CD1c-positive myeloid dendritic cell (primary cell): ENCODE measurements around the gene TRDMT1.

Experiments used
- DNase-seq: peaks from one replicate; pipeline ENCODE4 v3.0.0-alpha.2; 2016; ENCODE audit errors: extremely low spot score

Gene TRDMT1

GRCh38 chr10:17210361-17210760 is 8.9 kb upstream of the TRDMT1 start:
- DNase-seq = no peak

DNA sequence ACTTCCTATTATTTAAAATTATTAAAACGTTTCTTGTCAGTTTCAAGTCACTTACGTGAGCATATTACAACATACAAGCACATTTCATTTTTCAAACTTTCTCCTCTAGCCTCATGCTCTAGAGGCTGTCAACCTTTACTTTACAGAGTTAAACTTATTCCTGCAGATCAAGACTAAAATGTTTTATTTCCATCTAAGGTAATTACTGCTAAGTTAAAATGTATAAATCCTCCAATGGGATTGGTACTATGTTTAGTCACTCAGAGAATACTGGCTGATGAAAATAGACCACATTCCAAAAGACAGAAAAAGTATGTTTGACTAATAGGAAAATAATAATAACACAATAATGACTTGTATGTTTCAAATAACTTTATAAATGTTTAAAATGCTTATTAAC is 8.4 kb upstream of the TRDMT1 start:
- DNase-seq = no peak

GRCh38 chr10:17209302-17209701 is 7.8 kb upstream of the TRDMT1 start:
- no peak for DNase-seq

GRCh38 chr10:17208476-17208875 is 7.0 kb upstream of the TRDMT1 start:
- DNase-seq = peak; percentile 28

DNA sequence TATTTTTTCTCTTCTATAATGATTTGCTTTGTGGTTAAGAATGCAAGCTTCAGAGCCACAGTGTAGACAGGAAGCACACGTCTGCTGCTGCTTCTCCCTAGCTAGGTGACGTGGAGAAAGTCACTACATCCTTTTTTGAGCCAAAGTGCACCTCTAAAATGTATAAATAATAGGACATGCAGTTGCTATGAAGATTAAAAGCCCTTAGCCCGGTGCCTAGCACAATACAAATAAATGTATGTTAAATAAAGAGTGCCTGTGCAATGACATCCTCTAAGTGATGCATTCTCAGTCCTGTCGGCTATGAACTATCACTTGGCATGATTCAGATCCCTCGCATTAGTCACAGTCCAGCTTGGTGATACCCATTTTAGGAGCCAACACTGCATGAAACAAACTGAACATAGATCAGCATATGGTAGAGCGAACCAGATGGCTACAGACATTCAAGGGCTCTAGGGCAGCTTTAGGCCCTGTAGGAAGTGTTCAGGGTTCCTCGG is 4.8 kb upstream of the TRDMT1 start:
- peak; percentile 84 for DNase-seq

DNA sequence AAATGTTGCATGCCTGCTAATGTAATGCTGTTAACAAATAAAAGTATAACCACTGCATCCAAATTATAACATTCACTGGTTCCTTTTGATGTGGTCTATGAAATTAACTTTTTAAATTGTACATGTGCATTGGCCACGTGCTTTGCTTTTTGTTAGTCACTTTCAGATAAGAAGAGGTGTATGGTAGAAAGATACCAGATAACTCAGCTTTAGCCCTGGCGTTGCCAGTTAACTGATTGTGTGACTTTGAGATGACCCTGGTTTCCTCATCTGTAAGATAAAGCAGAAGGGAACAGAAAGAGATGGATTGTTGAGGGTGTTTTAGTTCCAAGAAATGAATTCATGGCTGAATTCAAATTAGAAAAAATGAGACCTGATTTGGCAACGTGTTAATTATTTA is 1.9 kb upstream of the TRDMT1 start:
- no peak for DNase-seq

DNA sequence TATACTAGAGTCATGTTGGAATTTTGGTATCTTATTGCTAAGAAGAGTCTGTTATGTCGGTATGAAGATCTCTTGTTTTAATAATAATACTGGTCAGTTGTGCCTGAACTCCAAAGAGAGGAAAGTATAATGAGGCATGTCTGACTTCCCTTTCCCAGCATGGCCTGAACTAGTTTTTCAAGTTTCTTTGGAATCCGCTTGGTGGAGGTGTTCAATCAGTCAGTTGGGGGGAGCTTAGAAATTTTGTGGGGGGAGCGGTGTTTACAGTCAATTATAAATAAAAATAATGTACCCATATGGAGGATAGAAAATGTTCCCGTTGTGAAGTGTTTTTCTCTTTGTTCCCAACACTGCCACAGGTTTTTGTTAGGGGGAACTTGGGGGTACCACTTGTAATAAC is 1.5 kb upstream of the TRDMT1 start:
- no peak for DNase-seq

GRCh38 chr10:17202506-17202905 is 1.0 kb upstream of the TRDMT1 start:
- no peak for DNase-seq

DNA sequence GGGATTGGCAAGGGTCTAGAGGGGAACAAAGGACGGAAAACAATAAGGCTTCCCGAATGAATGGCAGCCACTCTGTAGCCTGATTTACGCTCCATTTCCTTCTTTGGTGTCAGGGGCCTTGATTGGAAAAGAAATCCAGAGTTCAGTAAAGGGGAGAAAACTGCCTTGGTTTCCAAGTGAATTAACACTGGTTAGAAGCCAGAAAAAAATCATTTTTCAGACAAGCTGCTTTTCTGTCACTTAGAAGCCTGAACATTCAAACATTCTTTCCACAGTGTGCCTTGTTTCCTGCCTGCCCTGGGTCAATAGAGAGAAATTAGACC is 283 bp upstream of the TRDMT1 start:
- no peak for DNase-seq

DNA sequence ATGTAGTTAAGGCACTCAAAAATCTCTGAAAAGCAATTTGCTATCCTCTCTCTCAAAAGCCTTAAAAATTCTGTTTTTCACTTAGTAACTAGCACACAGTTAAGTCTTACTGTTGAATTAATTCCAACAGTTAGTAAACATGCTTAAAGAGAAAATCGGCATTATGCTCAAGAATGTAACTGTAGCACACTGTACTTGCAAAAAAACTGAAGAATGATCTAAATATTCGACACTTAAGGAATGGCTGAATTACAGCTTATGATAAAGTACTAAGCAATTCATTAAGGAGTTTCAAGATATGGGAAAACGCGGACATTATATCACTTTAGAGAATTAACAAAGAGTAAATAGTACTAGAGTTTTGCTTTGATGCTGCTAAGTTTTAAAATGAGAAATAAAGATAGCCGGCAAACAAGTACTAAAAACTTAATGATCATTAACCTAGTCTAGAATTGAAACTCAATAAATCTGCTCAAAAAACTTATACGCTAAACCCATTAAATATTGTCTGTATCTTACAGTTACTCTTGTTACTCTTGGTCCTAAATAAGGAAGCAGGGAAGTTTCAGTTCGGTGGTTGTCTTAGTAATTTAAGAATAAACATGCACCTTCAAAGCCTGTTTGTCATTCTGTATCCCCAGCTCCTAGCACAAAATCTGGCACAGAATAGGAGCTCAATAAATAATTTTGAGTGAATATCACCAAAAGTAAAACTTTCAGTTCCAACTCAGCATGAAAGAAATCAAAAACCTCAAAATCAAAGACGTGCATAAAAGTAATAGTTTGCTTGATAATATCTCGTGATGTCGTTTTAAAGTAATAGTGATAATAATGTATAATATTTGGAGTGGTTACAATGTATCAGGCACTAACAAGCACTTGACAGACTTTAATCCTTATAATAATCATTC is 1.2 kb downstream of the TRDMT1 start:
- peak; percentile 83 for DNase-seq

GRCh38 chr10:17199351-17199804 is 2.1 kb downstream of the TRDMT1 start:
- peak; percentile 26 for DNase-seq

DNA sequence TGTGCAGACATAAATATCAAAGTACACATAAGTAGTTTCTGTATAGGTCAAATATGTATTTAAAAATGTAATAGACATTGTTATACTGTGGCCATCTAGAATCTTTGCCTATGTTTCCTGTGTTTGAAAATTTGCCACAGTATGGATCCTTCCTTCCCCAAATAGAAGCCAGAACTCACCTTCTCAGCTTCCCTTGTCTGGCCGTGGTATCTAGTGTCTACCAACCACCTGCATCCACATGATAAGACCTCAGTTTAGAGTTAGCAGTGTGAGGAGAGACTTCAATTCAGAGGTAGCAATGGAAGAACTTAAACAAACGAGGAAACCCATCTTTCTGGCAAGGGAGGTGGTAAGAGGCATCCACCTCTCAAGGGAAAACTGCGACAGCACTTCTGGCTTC is 4.9 kb downstream of the TRDMT1 start:
- no peak for DNase-seq

DNA sequence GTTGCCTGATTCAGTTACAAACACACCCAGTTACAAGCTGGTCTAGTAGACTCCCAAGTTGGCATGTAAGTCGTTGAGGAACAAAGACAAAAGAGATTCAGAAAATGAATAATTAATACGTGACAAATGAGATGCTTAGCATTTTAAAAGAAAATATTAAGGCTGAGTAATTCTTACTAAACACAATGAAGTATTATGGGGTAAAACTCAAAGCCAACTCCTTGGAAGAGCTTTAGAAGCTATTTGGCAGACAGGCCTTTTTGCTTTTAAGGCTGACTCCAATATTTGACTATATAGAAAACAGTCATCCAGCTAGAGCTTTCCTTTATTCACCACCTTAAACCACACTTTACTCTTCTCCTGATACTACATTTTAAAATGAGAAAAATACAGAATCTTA is 5.4 kb downstream of the TRDMT1 start:
- DNase-seq = no peak

DNA sequence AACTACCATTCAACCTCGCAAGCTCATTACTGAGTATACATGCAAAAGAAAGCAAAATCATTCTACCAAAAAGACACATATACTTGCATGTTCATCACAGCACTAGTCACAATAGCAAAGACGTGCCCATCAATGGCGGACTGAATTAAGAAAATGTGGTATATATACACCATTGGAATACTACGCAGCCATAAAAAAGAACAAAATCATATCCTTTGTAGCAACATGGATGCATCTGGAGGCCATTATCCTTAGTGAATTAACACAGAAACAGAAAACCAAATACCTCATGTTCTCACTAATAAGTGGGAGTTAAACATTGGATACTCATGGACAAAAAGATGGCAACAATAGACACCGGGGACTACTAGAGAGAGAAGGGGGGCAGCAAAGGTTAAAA is 6.4 kb downstream of the TRDMT1 start:
- no peak for DNase-seq

GRCh38 chr10:17190602-17191001 is 10.9 kb downstream of the TRDMT1 start:
- DNase-seq = no peak

- no peak for DNase-seq
These were observed 12.8 kb downstream of the TRDMT1 start for GRCh38 chr10:17188644-17189172.

- no peak for DNase-seq
These were observed 15.6 kb downstream of the TRDMT1 start for GRCh38 chr10:17185873-17186272.

DNA sequence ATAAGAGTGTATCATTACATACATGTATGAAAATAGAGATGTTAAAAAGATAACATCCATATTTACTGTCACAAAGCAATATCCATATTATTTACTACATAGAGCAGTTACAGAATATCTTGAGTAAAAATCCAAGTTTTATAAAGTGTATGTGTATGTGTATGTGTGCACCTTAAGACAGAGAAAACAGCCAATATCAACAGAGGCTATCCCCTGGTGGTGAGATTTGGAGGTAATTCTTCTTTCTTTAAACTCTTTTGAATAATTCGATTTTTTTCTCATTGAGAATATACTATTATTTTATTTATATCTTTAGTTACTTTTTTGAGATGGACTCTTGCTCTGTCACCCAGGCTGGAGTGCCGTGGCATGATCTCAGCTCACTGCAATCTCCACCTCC is 18.4 kb downstream of the TRDMT1 start:
- DNase-seq = no peak

GRCh38 chr10:17181751-17182150 is 19.7 kb downstream of the TRDMT1 start:
- no peak for DNase-seq

DNA sequence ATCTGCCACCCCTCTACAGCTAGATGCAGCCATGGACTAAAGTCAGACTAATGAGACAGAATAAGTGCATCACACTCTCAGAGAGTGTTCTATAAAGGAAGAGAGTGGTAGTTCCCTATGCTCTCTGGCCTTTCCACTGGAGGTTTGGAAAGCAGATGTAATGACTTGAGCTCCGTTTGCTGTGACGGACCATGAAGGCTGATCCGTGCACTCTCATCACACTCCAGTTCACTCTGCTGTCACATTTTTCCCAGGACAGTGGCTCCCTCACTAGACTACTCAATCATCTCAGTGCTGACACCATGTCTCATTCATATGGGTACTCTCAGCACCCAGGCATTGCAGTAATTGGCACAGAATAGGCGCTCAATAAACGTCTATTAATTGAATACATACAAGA is 20.4 kb downstream of the TRDMT1 start:
- DNase-seq = no peak

GRCh38 chr10:17179002-17179401 is 22.5 kb downstream of the TRDMT1 start:
- DNase-seq = no peak

DNA sequence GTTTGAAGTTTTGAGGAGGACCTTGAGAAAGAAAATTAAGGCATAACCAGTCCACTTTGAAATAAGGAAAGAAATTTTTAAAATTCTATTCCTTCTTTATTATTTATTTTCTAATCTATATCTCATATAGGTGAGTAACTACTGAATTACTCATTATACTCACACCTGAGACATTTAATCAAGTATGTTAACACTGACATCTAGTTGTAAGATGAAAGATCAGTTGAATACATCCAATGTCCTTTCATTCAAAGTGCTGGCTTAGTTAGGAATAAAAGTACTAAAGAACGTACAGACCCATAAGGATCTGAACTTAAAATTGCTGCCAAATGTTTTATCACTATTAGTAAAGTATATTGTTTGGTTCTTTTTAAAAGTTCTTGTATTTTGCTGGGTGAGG is 23.5 kb downstream of the TRDMT1 start:
- DNase-seq = no peak

DNA sequence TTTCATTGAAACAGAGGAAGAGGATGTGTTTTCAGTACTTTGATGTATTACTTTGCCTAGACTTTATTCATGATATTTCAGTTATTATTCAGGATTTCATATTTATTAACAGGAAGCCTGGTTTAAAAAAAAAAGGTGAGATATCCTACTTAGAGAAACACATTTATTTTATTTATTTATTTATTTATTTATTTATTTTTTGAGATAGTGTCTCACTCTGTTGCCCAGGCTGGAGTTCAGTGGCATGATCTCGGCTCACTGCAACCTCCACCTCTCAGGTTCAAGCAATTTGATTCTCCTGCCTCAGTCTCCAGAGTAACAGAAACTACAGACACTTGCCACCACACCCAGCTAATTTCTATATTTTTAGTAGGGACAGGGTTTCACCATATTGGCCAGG is 24.5 kb downstream of the TRDMT1 start:
- DNase-seq = no peak

GRCh38 chr10:17176091-17176490 is 25.4 kb downstream of the TRDMT1 start:
- no peak for DNase-seq
